22Rv1 (cell line): Measurements from ENCODE around the gene C6orf132.

Experiments used
- ZFX ChIP-seq: fragments of 450-650 bp; IDR thresholded peaks from 2 replicates; pipeline ENCODE4 v1.6.1; 2017; ENCODE audit warnings: antibody characterized with exemption, borderline replicate concordance
- TF ChIP-seq, protein P1 (sequence below): fragments of 450-650 bp; IDR thresholded peaks from 2 replicates; pipeline ENCODE4 v1.5.1; 2017; ENCODE audit warnings: mild to moderate bottlenecking

DNA sequence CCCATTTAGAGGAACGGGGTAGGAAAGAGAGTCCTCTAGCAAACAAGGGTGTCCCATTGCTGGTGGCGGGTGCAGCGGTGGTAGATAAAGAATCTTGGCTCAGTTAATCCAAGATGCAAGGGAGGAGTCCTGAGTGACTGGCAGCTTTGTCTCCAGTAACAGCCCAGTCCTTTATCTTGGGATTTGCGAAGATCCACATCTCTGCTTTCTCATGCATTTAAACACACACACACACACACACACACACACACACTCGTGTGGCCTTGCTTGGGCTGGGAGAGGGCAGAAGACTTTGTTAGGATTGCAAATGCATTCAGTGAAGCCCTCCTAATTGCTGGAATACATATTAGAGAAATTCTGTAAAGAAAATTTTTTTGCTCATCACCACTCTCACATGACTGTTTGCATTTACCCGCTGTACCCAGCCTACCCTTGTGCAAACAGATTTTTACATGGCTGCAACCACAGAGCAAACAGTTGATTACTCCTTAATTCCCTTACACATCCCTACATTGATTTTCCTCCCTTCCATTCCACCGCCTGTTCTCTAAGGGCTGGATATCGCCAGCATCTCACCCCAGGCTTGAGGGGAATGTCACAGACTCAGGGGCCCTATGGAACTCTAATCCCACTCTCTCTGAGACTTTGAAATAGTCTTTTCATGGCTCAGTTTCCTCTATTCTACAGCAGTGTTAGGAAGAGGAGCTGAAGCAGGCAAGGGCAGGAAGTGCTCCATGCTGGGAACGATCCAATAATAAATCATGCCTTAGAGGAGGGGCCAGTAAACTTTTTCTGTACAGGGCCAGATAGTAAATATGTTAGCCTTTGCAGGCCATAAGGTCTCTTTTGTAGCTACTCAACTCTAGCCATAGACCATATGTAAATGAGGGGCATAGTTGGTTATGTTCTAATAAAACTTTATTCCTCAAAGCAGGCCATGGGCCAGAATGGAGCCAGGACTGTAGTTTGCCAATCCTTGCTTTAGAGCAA, 3.5 kb downstream of the C6orf132 start:
- TF ChIP-seq, protein P1, sequence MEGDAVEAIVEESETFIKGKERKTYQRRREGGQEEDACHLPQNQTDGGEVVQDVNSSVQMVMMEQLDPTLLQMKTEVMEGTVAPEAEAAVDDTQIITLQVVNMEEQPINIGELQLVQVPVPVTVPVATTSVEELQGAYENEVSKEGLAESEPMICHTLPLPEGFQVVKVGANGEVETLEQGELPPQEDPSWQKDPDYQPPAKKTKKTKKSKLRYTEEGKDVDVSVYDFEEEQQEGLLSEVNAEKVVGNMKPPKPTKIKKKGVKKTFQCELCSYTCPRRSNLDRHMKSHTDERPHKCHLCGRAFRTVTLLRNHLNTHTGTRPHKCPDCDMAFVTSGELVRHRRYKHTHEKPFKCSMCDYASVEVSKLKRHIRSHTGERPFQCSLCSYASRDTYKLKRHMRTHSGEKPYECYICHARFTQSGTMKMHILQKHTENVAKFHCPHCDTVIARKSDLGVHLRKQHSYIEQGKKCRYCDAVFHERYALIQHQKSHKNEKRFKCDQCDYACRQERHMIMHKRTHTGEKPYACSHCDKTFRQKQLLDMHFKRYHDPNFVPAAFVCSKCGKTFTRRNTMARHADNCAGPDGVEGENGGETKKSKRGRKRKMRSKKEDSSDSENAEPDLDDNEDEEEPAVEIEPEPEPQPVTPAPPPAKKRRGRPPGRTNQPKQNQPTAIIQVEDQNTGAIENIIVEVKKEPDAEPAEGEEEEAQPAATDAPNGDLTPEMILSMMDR: no peak
- TF ChIP-seq ZFX: no peak
